ENCODE data around the gene SLC8A1.

- TF ChIP-seq CTCF (IDR thresholded peaks at IDR 0.05): no peak
- TF ChIP-seq POLR2A (IDR thresholded peaks at IDR 0.05): no peak
These were observed 196.8 kb downstream of the SLC8A1 start for GRCh38 chr2:40255103-40255502.
